NCI-H345 (cell line): ENCODE data around the gene TBC1D22A.

Source experiments
- DNase-seq: peaks from one replicate; lab custom pipeline; 2025; lab: John Stamatoyannopoulos, UW

Gene TBC1D22A

DNA sequence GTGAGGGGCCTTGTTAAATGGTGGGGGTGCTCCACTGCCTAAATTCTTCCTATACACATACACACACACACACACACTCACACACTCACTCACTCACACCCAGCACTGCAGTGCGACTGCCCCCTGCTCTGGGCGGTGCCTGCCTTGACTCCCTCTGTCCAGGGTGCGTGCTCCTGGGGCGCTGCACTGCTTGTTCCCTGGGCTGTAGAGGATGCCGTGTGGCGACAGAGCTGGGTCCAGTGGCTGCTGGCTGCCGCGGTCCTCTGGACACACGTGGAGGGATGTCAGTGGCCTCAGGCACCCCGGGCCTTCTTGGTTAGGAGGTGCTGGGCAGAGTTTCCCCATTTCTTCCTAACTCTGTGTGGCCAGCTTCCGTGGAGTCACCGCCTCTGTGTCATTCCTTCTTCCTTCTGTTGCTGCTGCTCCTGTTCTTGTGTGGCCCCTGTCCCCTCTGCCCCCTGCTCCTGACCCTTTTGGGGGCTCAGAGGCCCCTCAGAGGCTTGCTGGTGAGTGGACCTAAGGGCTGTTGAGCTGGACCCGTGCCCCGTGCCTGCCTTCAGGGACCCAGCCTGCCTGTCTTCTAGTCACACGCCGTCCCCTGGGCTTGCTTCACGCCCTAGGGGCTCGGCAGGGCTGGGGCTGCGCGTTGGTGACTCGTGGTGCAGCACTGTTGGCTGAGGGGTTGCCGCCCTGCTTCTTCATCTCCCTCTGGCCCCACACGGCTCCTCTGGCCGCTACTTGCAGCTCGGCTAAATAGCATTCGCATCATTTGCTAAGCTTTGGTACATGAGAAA is 147.0 kb downstream of the TBC1D22A start:
- DNase-seq: no peak

GRCh38 chr22:46910624-46911023 is 148.2 kb downstream of the TBC1D22A start:
- no peak for DNase-seq

GRCh38 chr22:46911346-46911745 is 148.9 kb downstream of the TBC1D22A start:
- no peak for DNase-seq

- no peak for DNase-seq
These were observed 150.9 kb downstream of the TBC1D22A start for GRCh38 chr22:46913351-46913750.

DNA sequence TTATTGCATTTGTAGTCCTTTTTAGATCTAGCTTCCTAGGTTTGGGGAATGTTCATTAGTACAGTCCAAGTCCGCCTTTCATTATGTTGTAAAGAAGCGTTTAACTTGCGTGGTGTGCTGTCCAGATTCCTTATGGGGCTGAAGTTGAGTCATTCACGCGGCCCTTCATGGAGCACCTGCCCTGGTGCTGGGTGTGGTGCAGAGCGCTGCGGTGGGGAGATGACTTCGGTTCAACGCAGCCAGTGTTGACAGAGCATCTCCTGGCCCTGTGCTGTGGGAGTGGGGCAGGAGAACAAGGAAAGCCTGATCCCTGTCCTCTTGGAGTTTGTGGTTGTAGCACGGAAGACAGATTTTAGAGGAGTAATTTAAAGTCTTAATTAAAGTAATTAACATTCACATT is 152.0 kb downstream of the TBC1D22A start:
- no peak for DNase-seq

GRCh38 chr22:46914916-46915894 is 152.8 kb downstream of the TBC1D22A start:
- peak; percentile 34 for DNase-seq

DNA sequence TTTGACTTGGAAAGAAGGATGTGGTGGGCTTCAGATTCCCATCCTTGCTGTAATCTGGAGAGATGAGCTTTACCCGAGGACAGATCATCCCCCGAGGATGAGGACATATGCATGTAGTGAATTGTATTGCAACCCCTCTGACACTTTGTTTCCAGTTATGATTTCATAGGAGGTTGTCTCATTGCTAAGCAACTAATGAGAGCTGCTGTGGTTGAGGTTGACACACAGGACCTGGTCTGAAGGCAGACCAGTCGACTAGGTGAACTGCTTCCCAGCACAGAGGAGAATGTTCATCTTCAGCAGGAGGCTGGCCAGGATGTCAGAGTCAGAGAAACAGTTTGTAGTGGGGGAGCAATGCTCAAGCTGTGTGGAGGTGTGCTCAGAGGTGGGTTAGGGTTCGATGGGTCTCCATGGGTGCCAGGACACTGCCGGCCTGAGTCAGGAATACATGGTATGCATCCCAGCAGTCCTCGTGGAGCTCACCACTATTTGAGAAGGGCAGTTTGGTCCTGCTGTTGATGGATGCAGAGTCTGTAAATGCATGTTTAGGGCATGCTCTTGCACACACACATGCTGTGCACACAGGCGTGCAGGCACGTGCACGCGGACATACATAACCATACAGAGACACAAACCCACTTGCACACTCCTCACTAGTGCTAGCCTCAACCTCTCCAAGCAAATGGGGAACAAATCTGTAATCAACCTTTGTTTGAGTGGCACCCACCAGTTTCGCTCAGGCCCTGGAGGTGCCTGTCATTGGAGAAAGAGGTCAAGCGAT is 153.7 kb downstream of the TBC1D22A start:
- no peak for DNase-seq

- DNase-seq: no peak
These were observed 154.7 kb downstream of the TBC1D22A start for GRCh38 chr22:46916886-46917770.

- DNase-seq: no peak
These were observed 155.3 kb downstream of the TBC1D22A start for GRCh38 chr22:46917771-46918101.

- DNase-seq: no peak
These were observed 155.7 kb downstream of the TBC1D22A start for GRCh38 chr22:46918197-46918596.

GRCh38 chr22:46922037-46922436 is 159.6 kb downstream of the TBC1D22A start:
- no peak for DNase-seq

DNA sequence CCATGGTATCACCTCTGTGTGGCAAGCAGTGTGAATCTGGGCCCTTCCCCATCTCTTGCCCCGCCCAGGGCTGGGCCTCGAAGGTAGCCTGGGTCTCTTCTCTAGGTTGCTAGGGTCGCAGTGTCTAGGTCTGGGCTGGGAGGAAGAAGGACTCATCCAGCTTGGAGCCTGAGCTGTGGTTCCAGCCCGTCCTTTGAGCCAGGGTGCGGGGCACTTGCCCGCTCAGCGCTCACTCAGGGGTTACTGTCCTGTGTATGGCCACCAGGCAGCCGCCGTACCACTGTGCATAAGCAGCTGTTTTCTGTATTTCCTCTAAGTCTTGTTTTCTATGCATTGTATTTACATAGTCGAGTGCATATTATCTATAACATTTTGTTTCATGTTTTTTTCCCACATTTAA is 160.9 kb downstream of the TBC1D22A start:
- DNase-seq: no peak

DNA sequence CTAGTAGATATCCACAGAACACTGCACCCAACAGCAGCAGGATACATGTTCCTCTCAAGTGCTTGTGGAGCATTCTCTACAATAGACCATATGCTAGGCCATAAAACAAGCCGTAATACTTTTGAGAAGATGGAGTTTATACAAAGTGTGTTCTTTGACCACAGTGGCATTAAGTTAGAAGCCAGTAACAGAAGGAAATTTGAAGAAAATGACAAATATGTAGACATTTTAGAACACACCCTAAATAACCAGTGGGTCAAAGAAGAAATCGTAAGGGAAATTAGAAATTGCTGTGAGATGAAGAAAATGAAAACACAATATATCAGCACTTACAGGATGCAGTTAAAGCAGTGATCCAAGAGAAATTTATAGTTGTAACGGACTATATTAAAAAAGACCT is 163.4 kb downstream of the TBC1D22A start:
- no peak for DNase-seq

DNA sequence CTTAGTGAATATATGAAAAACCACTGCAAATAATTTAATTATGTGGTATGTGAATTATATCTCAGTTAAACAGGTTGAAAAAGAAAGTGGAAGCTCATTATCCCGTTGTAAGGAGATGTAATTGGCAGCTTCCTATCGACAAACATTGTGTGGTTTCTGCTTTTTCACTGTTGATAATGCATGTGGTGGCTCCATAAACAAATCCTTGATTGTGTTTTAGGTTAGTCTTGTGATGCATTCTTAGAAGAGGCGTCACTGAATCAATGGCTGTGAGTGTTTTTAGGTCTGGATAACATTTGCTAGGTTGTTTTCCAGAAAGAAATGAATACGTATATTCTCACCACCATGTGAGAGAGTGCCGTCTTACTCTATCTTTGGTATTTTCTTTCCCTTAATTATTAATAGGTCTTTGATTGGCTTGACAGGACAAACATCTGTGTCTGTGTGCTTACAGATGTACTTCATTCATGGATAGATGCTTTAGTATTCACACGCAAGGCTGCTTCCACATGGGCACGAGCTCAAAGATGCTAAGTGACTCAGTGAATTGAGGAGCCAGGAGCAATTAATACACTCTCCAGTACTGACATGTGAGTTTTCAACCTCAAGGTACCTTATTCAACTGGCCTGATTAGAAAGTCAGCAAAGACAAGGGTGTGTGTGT is 166.7 kb downstream of the TBC1D22A start:
- DNase-seq: no peak

DNA sequence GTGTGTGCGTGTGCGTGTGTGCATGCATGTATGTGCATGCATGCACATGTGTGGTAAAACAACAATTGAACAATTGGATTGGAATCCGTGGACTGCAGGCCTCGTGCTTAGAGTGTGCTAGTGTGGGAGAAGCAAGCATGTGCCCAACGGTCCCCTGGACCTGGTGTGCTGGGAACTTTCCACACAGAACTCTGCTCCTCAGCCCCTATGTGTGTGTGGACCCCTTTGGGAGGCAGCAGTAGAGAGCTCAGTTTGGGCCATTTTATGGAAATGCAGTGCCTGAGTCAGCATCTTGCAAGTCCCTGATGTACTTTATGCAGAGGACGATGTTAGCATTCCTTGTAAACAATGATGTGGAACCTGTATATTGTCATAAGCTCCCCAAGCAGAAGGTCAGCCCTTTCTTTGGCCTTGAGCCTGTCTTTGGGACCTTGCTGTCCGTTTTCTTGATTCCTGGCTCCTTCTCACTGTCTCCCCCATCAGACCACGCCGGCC is 167.3 kb downstream of the TBC1D22A start:
- DNase-seq: no peak

DNA sequence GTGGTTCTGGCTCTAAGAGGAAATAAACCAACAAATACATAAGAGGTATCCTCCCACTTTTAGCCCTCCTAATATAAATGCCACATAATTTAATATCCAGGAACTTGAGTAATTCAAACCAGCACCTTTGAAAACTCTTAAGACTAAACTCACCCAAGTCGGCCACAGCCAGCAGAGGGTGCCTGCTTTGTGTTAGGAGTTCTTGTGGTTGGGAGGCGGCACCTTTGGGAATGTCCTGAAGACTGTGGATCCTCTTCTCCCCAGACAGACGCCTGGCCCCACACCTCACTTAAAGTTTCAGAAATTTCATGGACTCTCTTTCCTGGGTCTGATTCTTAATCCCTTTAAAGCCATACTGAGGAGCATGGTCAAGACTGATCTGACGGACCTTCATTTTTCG is 169.0 kb downstream of the TBC1D22A start:
- no peak for DNase-seq

GRCh38 chr22:46931881-46932280 is 169.4 kb downstream of the TBC1D22A start:
- DNase-seq: no peak

DNA sequence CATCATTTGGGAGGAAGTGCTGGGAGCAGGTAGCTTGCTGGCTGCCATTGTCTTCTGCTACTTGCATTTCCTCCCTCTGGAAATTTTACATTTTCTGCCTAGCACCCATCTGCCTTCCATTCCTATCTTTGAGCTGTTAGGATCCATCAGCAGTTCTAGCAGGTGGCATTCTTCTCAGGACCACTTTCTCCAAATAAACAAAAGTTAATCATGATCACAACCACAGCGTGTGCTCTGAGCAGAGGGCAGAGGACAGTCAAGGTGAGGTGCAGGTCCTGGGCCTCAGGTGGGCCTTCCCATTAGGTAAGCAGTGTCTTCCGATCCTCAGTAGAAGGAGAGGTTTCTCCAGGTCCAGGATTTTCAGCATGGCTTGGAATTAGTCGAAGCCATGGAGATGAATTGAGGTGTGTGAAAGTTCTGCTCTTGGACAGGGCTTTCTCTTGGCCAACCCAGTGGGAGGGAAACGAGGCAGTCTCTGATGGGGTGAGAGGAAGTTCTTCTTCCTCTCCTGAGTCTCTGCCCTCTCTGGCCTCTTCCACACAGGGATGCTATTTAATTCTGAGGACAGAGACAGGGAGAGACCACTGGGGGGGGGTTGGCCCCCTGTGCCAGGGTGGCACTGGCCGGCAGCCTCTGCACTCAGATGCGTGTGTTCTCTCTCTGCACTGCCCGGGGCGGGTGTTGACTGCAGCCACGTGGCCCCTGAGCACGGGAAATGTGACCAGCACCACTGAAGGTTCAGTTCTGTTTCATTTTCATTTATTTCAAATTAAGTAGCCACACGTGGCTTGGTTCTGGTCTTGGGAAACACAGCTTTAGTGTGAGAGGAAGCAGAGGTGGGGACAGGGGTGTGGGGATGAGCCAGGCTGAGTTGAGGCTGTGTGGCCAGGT is 170.8 kb downstream of the TBC1D22A start:
- no peak for DNase-seq

GRCh38 chr22:46934172-46934745 is 171.8 kb downstream of the TBC1D22A start:
- DNase-seq: no peak
